Fibroblast of villous mesenchyme (primary cell): ENCODE data around the gene BUB1B. TPM values are rescaled to one million over a fixed set of nuclear protein-coding genes. Genes with fewer than 3 reads are reported as not detected.
"Not testable (repeated sequence)": the region's sequence is repeated elsewhere in the genome, so short reads cannot be mapped to it uniquely, and the experiment has no call there.

Experiments used
- DNase-seq: peaks from one replicate; pipeline ENCODE4 v3.0.0-alpha.2; 2010; ENCODE audit warnings: low read depth
- H3K4me3 ChIP-seq: 2 replicates; pipeline ENCODE4 v1.5.1; 2011; ENCODE audit warnings: low read depth, mild to moderate bottlenecking, low read length
- CTCF ChIP-seq: IDR thresholded peaks from 2 replicates; pipeline ENCODE4 v1.5.1; 2012; ENCODE audit warnings: low read depth, mild to moderate bottlenecking, low read length; ENCODE audit not compliant: insufficient read depth
- total RNA-seq: library from RNA; depleted of rRNA; stranded (reverse); fragments of >200 nt; gene quantifications from 2 replicates; pipeline ENCODE4 v1.2.3, GENCODE V29; 2012

BUB1B gene
- total RNA-seq, 1 donor = 19.9 TPM

- peak; percentile 33 for DNase-seq
- TF ChIP-seq CTCF = no peak
- H3K4me3 ChIP-seq = no peak overlapping the region
Observed at GRCh38 chr15:40118473-40118872, 42.4 kb upstream of the BUB1B start.

GRCh38 chr15:40121911-40122638 lies 38.8 kb upstream of the BUB1B start:
- H3K4me3 ChIP-seq = no peak overlapping the region
- no peak for TF ChIP-seq CTCF
- no peak for DNase-seq

- DNase-seq, H3K4me3 ChIP-seq: not testable (repeated sequence)
Observed at GRCh38 chr15:40122989-40123388, 37.9 kb upstream of the BUB1B start.

GRCh38 chr15:40123863-40124262 lies 37.0 kb upstream of the BUB1B start:
- not testable (repeated sequence) for DNase-seq

GRCh38 chr15:40124333-40124732 lies 36.5 kb upstream of the BUB1B start:
- H3K4me3 ChIP-seq = not testable (repeated sequence)

More at GRCh38 chr15:40123863-40124262, 37.0 kb upstream of the BUB1B start:
- not testable (repeated sequence) for H3K4me3 ChIP-seq

GRCh38 chr15:40124807-40125285 lies 36.0 kb upstream of the BUB1B start:
- DNase-seq, H3K4me3 ChIP-seq: not testable (repeated sequence)

More at GRCh38 chr15:40124333-40124732, 36.5 kb upstream of the BUB1B start:
- not testable (repeated sequence) for DNase-seq

DNA sequence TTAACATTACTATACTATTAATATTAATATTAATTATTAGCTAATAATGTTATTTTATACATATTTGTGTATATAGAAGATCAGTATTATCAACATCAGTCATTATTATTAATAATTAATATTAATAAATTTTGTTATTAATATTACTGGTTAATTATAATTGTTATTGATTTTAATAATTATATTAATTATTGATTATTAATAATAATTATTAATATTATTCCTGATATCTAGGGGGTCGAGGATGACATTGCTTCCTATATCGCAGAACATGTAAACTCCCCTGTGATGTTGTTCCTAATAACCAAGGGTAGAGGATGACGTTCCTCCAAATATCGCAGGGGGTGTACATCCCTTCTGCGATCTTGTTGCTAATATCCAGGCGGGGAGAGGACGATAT lies 34.9 kb upstream of the BUB1B start:
- H3K4me3 ChIP-seq = no peak overlapping the region
- no peak for TF ChIP-seq CTCF
- DNase-seq = no peak

- no peak overlapping the region for H3K4me3 ChIP-seq
- no peak for TF ChIP-seq CTCF
- DNase-seq = no peak
Observed at GRCh38 chr15:40128766-40129660, 31.9 kb upstream of the BUB1B start.

DNA sequence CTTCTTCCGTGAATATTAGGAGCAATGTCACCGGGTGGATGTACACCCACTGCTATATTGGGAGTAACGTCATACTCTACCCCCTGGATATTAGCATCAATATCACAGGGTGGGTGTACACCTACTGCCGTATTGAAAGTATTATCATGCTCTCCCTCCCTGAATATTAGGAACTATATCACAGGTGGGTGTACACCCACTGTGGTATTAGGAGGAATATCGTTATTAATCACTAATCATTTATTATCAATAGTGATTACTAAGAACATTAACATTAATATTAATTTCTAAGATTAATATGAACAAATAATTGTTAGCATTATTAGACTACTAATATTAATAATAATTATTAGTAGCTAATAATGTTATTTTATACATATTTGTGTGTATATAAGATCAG lies 30.8 kb upstream of the BUB1B start:
- H3K4me3 ChIP-seq = no peak overlapping the region
- no peak for TF ChIP-seq CTCF
- no peak for DNase-seq
